H1 (cell line): ENCODE data around the gene BBS2.

Experiments
- BCL11A ChIP-seq, 2 experiments: IDR thresholded peaks; one replicate each; pipeline ENCODE4 v1.6.1; 2011; ENCODE audit warnings: low read depth in 2 of 2, low read length in 2 of 2, mild to moderate bottlenecking in 2 of 2
- CEBPB ChIP-seq: IDR thresholded peaks from 2 replicates; pipeline ENCODE4 v1.6.1; 2012; ENCODE audit warnings: low read depth, low read length
- POLR2A ChIP-seq, 2 experiments: IDR thresholded peaks; 1 replicate in 1 of 2; 2 replicates in 1 of 2; pipeline ENCODE4 v1.6.1; 2011; ENCODE audit warnings: low read depth in 2 of 2, low read length in 2 of 2, mild to moderate bottlenecking in 2 of 2; ENCODE audit errors: control extremely low read depth in 1 of 2
- RFX5 ChIP-seq: IDR thresholded peaks from 2 replicates; pipeline ENCODE4 v1.6.1; 2011; ENCODE audit warnings: low read depth, low read length, improper control_type of control experiment, borderline replicate concordance
- SP1 ChIP-seq: IDR thresholded peaks from 2 replicates; pipeline ENCODE4 v1.6.1; 2011; ENCODE audit warnings: low read depth, low read length
- TAF1 ChIP-seq: IDR thresholded peaks from 2 replicates; pipeline ENCODE4 v1.6.1; 2011; ENCODE audit warnings: mild to moderate bottlenecking, low read depth, low read length
- TCF12 ChIP-seq: IDR thresholded peaks from 2 replicates; pipeline ENCODE4 v1.6.1; 2011; ENCODE audit warnings: low read depth, mild to moderate bottlenecking, low read length
- TF ChIP-seq, protein P1 (sequence below), 3 experiments: IDR thresholded peaks; 1 replicate in 2 of 3; 2 replicates in 1 of 3; pipeline versions ENCODE4 v1.5.1 to v1.6.1; 2011; ENCODE audit warnings: low read length in 3 of 3, mild to moderate bottlenecking in 3 of 3, inconsistent platforms in 2 of 3, low read depth in 1 of 3, moderate library complexity in 1 of 3; ENCODE audit not compliant: insufficient read depth in 1 of 3; ENCODE audit errors: control extremely low read depth in 1 of 3
- TF ChIP-seq, protein P2 (sequence below): IDR thresholded peaks from 2 replicates; pipeline ENCODE4 v1.6.1; 2012; ENCODE audit warnings: inconsistent platforms
- TF ChIP-seq, protein P3 (sequence below): IDR thresholded peaks from 2 replicates; pipeline ENCODE4 v1.6.1; 2012; ENCODE audit warnings: inconsistent platforms

DNA sequence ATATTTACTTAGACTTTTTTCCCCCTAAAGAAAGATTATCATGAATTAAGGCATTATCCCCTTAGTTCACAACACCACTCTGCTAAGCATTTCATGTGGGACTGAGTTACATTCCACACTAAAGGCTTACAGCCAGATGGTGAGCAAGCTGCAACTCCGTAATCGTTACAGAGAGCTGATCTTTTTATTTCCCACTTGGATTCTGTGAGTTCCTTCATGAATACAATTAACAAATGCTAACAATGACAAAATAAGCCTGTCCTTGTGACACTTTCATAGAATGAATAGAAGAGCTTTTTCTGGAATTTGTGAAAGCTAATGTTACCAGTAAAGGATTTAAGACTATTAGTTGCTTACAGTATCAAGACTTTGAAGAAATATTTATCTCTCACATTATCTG is 59.7 kb downstream of the BBS2 start:
- TF ChIP-seq, protein P1, sequence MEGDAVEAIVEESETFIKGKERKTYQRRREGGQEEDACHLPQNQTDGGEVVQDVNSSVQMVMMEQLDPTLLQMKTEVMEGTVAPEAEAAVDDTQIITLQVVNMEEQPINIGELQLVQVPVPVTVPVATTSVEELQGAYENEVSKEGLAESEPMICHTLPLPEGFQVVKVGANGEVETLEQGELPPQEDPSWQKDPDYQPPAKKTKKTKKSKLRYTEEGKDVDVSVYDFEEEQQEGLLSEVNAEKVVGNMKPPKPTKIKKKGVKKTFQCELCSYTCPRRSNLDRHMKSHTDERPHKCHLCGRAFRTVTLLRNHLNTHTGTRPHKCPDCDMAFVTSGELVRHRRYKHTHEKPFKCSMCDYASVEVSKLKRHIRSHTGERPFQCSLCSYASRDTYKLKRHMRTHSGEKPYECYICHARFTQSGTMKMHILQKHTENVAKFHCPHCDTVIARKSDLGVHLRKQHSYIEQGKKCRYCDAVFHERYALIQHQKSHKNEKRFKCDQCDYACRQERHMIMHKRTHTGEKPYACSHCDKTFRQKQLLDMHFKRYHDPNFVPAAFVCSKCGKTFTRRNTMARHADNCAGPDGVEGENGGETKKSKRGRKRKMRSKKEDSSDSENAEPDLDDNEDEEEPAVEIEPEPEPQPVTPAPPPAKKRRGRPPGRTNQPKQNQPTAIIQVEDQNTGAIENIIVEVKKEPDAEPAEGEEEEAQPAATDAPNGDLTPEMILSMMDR (IDR thresholded peaks at IDR 0.05; ENCODE audit: control extremely low read depth in 1 of 3, insufficient read depth in 1 of 3, low read depth in 1 of 3, low read length in 3 of 3) = no peak
- TF ChIP-seq CEBPB (no peak), POLR2A (IDR thresholded peaks at IDR 0.05; ENCODE audit: control extremely low read depth in 1 of 2, low read depth in 2 of 2, low read length in 2 of 2) (no peak), TAF1 (no peak), SP1 (no peak), RFX5 (no peak), TCF12 (no peak), BCL11A (IDR thresholded peaks at IDR 0.05; ENCODE audit: low read depth in 2 of 2, low read length in 2 of 2) (no peak)
- TF ChIP-seq, protein P2, sequence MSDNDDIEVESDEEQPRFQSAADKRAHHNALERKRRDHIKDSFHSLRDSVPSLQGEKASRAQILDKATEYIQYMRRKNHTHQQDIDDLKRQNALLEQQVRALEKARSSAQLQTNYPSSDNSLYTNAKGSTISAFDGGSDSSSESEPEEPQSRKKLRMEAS = no peak
- TF ChIP-seq, protein P3, sequence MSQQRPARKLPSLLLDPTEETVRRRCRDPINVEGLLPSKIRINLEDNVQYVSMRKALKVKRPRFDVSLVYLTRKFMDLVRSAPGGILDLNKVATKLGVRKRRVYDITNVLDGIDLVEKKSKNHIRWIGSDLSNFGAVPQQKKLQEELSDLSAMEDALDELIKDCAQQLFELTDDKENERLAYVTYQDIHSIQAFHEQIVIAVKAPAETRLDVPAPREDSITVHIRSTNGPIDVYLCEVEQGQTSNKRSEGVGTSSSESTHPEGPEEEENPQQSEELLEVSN = no peak
